ENCODE results near the gene POR. TPM values are rescaled to one million over a fixed set of nuclear protein-coding genes. Genes with fewer than 3 reads are reported as not detected.

POR gene
- total and polyA plus RNA-seq, 12 donors = 268 to 1,301 (median 597) TPM

DNA sequence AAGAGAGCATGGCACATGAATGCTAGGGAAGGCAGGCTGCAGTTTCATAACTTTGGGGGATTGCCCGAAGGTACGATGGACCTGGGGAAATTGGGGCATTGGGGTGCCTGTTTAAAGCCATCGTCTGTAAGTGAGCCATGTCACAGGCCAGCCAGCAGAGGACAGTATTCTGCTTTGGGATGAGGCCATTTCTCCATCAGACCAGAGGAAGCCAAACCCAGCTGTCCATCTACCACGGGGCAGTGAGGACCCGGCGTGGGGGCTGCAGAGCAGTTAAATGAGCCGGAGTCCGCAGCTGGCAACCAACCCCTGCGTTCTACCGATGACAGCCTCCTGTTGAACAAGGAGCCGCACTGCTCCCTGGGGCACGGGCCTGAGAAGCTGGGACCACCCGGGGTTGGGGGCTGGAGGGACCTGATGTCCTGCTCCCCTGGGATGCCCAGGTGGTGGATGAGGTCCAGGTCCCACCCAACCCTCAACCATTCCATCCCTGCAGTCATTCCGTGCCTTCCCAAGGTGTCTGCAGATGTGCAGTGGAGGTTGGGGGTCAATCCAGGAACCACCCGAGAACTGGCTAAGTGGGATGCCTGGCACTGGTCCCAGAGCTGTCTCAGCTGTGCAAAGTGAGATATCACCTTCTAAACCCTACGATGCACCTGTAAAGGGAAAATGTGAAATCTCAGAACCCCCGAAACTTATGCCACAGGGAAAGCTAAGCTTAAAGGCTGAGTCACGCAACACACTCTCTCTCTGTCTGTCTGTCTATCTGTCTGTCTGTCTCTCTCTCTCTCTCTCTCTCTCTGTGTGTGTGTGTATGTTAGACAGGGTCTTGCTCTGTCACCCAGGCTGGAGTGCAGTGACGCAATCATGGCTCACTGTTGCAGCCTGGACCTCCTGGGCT, 48.2 kb upstream of the POR start:
- 42 to 74% (median 44%) methylated on average over 5 to 19 of the region's 19 CpGs for WGBS, 4 donors
- Histone ChIP-seq H3K9me3 (replicated peaks in 1 of 3) (no peaks in the 10 kb centered on the region), H3K4me3 (no peak overlapping the region), H3K27ac (peak overlapping the region in 2 of 5 donors; percentile 28 to 61), H3K4me1 (replicated peaks in 1 of 2) (peaks cover 0 to 16% of the 10 kb centered on the region in 2 donors), H3K36me3 (replicated peaks in 1 of 2) (no peaks in the 10 kb centered on the region), H3K27me3 (no peaks in the 10 kb centered on the region)
- intact Hi-C loops (cut with DNase I) = loop anchor here in 1 of 2 donors (2.0 kb wide), 1 partner anchor 154 kb away; no protein-coding TSS in a partner anchor
- DNase-seq = peak; percentile 67 to 88 (median 73)
- TF ChIP-seq, protein P1, sequence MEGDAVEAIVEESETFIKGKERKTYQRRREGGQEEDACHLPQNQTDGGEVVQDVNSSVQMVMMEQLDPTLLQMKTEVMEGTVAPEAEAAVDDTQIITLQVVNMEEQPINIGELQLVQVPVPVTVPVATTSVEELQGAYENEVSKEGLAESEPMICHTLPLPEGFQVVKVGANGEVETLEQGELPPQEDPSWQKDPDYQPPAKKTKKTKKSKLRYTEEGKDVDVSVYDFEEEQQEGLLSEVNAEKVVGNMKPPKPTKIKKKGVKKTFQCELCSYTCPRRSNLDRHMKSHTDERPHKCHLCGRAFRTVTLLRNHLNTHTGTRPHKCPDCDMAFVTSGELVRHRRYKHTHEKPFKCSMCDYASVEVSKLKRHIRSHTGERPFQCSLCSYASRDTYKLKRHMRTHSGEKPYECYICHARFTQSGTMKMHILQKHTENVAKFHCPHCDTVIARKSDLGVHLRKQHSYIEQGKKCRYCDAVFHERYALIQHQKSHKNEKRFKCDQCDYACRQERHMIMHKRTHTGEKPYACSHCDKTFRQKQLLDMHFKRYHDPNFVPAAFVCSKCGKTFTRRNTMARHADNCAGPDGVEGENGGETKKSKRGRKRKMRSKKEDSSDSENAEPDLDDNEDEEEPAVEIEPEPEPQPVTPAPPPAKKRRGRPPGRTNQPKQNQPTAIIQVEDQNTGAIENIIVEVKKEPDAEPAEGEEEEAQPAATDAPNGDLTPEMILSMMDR (IDR thresholded peaks at IDR 0.05) = peak; percentile 75 to 98 (median 95)
- no peak for TF ChIP-seq POLR2A (IDR thresholded peaks at IDR 0.05)

DNA sequence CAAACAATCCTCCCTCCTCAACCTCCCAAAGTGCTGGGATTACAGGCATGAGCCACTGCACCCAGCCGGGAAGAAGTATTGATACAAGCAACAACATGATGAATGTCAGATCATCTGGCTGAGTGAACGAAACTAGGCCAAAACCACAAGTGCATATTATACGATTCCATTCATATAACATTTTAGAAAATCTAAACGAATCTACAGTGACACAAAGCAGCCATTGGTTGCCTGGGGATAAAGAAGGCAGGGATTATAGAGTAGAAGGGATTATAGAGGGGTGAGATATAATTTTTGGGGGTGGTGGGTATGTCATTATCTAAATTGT, 47.6 kb upstream of the POR start:
- intact Hi-C loops (cut with DNase I) = loop anchor here in 1 of 2 donors (2.0 kb wide), 1 partner anchor 153 kb away; no protein-coding TSS in a partner anchor
- no peak for DNase-seq
- 66 to 82% (median 75%) methylated on average over 4 of the region's 4 CpGs for WGBS, 4 donors

DNA sequence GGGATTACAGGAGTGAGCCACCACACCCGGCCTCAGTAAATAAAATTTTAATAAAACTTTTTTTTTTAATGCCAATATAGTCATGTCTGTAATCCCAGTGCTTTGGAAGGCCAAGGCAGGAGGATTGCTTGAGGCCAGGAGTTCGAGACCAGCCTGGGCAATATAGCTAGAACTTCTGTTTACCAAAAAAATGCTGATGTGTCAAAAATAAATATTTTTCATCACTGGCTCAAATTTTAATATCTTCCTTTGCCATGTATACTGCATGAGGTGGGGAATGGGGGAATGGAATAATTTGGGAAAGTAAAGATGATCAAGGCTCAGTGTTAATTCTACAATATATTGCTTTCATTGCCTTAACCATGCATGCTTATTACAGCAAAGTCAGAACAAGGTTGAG, 46.8 kb upstream of the POR start:
- Histone ChIP-seq H3K9me3 (replicated peaks in 1 of 3) (no peaks in the 10 kb centered on the region), H3K36me3 (replicated peaks in 1 of 2) (no peaks in the 10 kb centered on the region)
- intact Hi-C loops (cut with DNase I) = no loop called here

More for the DNA sequence above, 47.6 kb upstream of the POR start:
- Histone ChIP-seq H3K36me3 (replicated peaks in 1 of 2) (no peaks in the 10 kb centered on the region), H3K4me3 (no peak overlapping the region), H3K27me3 (no peaks in the 10 kb centered on the region), H3K9me3 (replicated peaks in 1 of 3) (no peaks in the 10 kb centered on the region), H3K4me1 (replicated peaks in 1 of 2) (peaks cover 0 to 22% of the 10 kb centered on the region in 2 donors), H3K27ac (no peak overlapping the region)
- TF ChIP-seq POLR2A (IDR thresholded peaks at IDR 0.05) = no peak

DNA sequence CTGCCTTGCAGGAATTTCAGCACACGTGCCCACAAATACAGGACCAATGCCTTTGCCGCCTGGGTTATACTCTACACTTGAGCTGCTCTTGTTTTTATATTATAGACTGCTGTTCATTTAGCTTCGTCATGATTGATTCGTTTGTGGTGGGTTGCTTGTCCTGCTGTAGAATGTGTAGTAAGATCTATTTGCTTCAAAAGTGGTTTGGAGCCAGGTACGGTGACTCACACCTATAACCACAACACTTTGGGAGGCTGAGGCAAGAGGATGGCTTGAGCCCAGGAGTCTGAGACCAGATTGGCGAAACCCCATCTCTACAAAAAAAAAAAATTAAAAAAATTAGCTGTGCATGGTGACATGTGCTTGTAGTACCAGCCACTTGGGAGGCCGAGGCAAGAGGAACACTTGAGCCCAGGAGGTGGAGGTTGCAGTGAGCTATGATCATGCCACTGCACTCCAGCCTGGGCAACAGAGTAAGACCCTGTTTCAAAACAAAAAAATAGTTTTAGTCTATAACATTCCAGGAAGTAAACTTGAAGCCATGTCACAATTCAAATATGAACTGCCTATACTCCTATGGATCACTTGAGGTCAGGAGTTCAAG, 45.1 kb upstream of the POR start:
- WGBS, 4 donors = 74 to 91% (median 85%) methylated on average over 7 of the region's 7 CpGs
- Histone ChIP-seq H3K36me3 (replicated peaks in 1 of 2) (no peaks in the 10 kb centered on the region), H3K27ac (no peak overlapping the region), H3K27me3 (no peaks in the 10 kb centered on the region), H3K9me3 (replicated peaks in 1 of 3) (no peaks in the 10 kb centered on the region), H3K4me1 (replicated peaks in 1 of 2) (peaks cover 0 to 28% of the 10 kb centered on the region in 2 donors), H3K4me3 (no peak overlapping the region)
- intact Hi-C loops (cut with DNase I) = loop anchor here in 1 of 2 donors (10.0 kb wide), 1 partner anchor 125 kb away; the partner anchor contains the start of gene TMEM120A
- TF ChIP-seq, protein P1 (IDR thresholded peaks at IDR 0.05) = no peak
- TF ChIP-seq POLR2A (IDR thresholded peaks at IDR 0.05) = no peak
- no peak for DNase-seq

More for the DNA sequence above, 46.8 kb upstream of the POR start:
- no peak for TF ChIP-seq POLR2A (IDR thresholded peaks at IDR 0.05)
- whole genome bisulfite sequencing, 4 donors = 86 to 97% (median 95%) methylated on average over 2 of the region's 2 CpGs
- Histone ChIP-seq H3K27me3 (no peaks in the 10 kb centered on the region), H3K4me3 (no peak overlapping the region), H3K4me1 (replicated peaks in 1 of 2) (peaks cover 0 to 28% of the 10 kb centered on the region in 2 donors), H3K27ac (no peak overlapping the region)
- no peak for DNase-seq

DNA sequence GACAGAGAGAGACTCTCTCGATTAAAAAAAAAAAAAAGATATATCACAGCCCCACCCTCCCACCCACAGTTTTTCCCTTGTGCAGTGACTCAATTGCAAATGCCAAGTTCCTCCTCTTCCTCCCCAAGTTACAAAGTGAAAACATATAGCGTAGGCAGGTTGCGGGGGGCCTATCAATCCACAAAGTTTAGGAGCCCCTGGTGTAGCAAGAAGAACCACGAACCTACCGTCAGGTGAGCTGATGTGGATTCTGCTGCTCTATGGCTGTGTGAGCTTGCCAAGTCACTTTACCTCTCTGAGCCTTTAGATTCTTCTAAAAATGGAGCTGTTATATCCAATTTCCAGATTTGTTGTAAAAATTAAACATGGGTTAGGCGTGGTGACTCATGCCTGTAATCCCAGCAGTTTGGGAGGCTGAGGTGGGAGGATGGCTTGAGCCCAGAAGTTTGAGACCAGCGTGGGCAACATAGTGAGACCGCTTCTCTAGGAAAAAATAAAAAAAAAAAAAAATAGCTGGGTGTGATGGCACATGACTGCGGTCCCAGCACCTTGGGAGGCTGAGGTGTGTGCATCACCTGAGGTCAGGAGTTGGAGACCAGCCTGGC, 44.3 kb upstream of the POR start:
- intact Hi-C loops (cut with DNase I) = loop anchor here in 1 of 2 donors (10.0 kb wide), 1 partner anchor 124 kb away; the partner anchor contains the start of gene TMEM120A

More for the DNA sequence above, 44.3 kb upstream of the POR start:
- Histone ChIP-seq H3K36me3 (replicated peaks in 1 of 2) (no peaks in the 10 kb centered on the region), H3K27ac (no peak overlapping the region), H3K9me3 (replicated peaks in 1 of 3) (no peaks in the 10 kb centered on the region), H3K27me3 (no peaks in the 10 kb centered on the region), H3K4me3 (no peak overlapping the region), H3K4me1 (replicated peaks in 1 of 2) (peaks cover 0 to 27% of the 10 kb centered on the region in 2 donors)
- no peak for DNase-seq
- WGBS, 4 donors = 82 to 86% (median 84%) methylated on average over 9 of the region's 9 CpGs
- TF ChIP-seq, protein P1 (IDR thresholded peaks at IDR 0.05) = no peak
- no peak for TF ChIP-seq POLR2A (IDR thresholded peaks at IDR 0.05)

Measured in adrenal gland (tissue), 12 donors.